ENCODE results near the gene METTL5.

The METTL5 gene

DNA sequence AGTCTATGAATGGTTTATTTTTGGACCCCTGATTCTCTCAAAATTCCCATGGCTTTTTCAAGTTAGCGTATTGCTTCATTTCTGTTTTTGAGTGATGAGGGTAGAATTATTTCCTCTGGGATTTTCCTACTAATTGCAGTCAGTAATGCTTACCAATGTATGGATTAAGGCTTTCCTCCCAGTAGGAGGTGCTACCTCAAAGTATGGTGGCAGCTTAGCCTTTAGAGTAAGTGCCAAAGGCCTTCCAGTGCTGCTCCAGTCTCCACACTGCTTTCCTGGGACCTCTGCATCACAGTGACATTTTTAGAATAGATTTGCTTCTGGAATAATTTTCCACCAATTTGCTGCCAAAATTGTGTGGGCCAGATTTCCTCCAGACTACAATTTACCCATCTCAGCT, 42.2 kb downstream of the METTL5 start:
- FAIRE-seq (no peak), DNase-seq (ENCODE audit: low spot score) (no peak)

- no peak for DNase-seq (ENCODE audit: low spot score)
- no peak for FAIRE-seq
Measured at GRCh38 chr2:169781249-169782013, 43.3 kb downstream of the METTL5 start.

GRCh38 chr2:169778446-169778845, 46.3 kb downstream of the METTL5 start:
- no peak for FAIRE-seq
- no peak for DNase-seq (ENCODE audit: low spot score)

DNA sequence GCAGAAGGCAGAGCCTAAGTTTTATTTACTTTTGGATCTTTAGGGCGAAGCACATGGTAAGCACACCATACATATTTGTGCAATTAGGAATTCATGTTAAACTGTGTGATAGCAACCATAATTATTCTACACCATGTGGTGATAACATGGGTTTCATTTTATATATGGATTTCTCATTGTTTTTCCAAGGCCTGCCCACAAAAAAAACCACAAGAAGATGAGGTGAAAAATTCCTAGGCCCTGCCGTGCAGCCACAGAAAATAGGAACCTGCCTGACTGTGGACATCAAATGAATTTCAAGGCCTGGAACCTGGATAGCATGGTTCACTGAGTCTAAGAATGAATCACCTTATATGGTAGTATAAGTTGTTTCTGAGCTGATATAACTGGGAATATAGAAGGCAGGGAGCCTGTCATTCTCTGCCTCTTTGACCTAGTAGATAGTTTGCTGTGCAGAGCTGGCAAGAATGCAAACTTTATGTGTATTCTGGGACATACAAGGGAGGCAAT, 48.4 kb downstream of the METTL5 start:
- DNase-seq (ENCODE audit: low spot score): peak; percentile 85
- peak; percentile 88 for FAIRE-seq

- DNase-seq (ENCODE audit: low spot score): peak; percentile 33
- no peak for FAIRE-seq
Measured at GRCh38 chr2:169775765-169776164, 48.9 kb downstream of the METTL5 start.

- FAIRE-seq (no peak), DNase-seq (ENCODE audit: low spot score) (no peak)
Measured at GRCh38 chr2:169775354-169775753, 49.4 kb downstream of the METTL5 start.

DNA sequence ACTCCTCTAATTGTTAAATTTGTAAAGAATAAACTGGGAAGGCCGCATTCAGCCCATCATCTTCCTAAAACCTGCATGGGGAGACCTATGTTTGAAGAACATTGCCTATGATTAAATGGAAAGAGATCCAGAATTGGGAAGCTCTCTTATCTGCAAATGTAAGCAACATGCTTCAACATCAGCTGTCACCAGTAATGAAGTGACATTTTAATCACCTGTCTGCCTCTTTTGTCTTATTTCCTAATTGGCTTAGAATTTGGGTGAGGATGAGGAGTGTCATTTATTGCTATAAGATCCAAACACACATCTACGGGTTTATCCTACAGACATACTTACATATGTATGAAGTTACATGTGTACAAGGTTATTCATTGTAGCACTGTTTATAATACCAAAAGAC, 52.1 kb downstream of the METTL5 start:
- no peak for DNase-seq (ENCODE audit: low spot score)
- FAIRE-seq: no peak

DNA sequence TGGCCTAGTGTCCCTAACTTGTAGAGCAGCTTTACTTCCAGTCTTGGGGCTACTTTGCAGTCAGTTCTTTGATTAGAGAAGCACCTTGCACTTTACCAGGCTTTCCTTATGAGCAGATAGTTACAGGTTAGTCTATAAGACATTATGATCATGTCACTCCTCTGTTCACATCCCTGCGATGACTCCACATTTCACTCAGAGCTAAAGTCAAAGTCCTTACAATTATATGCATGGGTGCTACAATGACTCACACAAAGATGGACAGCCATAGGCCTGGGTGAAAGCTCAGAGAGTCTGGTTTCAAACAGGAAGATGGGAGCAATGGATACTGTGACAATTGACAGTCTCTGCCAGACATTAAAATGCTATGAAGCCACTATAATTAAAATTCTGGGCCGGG, 53.1 kb downstream of the METTL5 start:
- DNase-seq (ENCODE audit: low spot score) (peak; percentile 59), FAIRE-seq (no peak)

GRCh38 chr2:169771021-169771420, 53.7 kb downstream of the METTL5 start:
- no peak for DNase-seq (ENCODE audit: low spot score)
- no peak for FAIRE-seq

DNA sequence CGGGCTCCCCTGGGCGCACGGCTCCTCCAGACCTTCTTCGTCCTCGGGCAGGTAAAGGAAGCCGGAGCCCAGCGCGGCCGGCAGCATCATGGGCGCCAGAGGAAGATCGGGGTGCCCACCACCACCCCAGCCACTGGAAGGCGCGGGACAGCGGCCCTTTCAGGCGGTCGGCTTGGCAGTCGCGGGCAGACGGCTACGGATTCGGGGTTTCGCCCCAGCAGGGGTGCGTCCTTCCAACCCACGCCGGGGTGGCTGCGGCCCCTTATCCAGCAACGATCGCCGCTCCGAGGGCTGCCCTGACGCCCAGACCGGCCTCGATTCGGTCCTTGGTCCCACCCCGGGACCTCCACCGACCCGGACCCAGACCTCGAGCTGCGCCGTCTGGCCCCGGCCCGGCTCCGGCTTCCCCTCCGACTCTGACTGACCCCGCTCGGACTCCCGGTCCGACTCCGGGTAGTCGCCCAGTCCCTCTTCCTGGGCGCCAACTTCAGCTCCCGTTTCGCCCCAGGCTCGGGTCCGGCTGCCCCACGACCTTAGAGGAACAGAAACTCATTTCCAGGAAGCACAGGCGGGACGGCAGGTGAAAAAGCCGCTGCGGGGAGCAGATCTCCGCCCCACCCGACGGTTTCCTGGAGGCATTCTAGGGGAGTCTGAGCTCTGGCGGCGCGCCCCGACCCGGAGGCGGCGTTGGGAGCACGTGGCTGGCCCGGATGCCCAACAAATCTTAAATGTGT, 56.3 kb downstream of the METTL5 start:
- no peak for FAIRE-seq

GRCh38 chr2:169767243-169767888, 57.3 kb downstream of the METTL5 start:
- DNase-seq (ENCODE audit: low spot score) (peak; percentile 23), FAIRE-seq (no peak)

More for the DNA sequence above, 56.3 kb downstream of the METTL5 start:
- DNase-seq (ENCODE audit: low spot score): no peak

- FAIRE-seq (no peak), DNase-seq (ENCODE audit: low spot score) (no peak)
Measured at GRCh38 chr2:169765523-169765922, 59.2 kb downstream of the METTL5 start.

GRCh38 chr2:169761970-169762292, 62.8 kb downstream of the METTL5 start:
- FAIRE-seq (no peak), DNase-seq (ENCODE audit: low spot score) (no peak)

All from RCC 7860 (cell line).